HG02759 (cell line): ENCODE results near the gene PEX14.

ENCODE experiments used
- ATAC-seq: cut with Tn5 transposase; IDR thresholded peaks from one replicate; pipeline ENCODE4 v1.9.1; 2021; ENCODE audit warnings: mild to moderate bottlenecking, moderate library complexity; ENCODE audit not compliant: unreplicated experiment

Gene PEX14

DNA sequence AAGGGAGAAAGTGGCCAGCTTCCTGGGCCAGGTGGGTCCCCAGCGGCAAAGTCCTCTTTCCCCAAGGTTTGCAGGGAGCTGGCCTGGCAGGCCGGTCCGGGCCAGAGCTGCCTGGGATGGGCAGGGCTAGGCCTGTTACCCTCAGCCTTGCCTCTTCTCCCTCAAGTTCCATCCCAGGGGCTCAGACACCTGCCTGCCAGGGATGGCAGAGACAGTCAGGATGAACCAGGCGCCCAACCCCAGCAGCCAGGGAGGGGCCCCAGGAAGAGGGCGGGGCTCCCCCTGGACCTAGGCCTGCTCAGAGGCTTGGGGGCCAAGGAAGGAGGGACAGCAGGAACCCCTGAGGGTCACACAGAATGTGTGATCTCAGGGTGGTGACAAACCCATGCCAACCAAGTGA lies 201.1 kb downstream of the PEX14 start:
- ATAC-seq: no peak

GRCh38 chr1:10676963-10677362 lies 202.2 kb downstream of the PEX14 start:
- ATAC-seq: no peak

DNA sequence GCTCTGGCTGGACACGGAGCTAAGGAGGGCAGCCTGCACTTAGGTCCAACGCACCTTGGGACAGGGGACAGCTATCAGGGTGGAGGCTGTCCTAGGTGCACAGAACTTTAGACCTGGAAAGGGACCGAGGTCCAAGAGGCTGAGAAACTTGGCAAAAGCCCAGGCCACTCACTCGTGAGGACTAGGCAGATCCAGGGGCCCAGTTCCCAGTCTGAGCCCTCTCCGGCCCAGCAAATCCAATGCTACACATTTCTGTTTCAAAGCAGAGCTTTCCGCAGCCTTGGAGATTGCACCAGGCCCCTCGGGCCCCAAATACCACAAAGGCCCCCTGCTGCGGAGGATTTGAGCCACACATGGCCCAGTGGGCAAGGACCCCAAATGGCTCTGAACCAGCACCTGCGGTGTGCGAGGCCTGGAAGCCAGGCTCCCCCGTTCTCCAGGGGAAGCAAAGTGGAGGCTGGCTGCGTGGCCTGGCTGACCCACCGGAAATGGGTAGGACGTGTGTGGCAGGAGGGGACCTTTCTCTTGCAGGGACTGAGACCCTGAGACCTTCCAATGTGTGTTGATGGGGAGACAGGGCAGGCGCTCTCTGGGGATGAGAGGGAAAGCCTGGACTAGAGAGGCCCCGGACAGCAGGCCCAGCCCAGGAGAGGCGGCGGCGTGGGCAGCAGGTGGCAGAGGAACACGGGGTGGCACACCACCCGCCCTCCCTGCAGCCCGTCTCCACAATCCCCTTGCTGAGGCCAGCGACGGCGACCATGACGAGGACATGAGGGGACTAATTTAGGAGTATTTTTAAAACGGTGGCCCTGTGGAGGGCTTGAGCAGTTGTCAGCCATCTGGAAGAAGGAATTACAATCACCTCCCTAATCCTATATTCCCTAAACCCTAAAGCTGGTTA lies 203.0 kb downstream of the PEX14 start:
- no peak for ATAC-seq

DNA sequence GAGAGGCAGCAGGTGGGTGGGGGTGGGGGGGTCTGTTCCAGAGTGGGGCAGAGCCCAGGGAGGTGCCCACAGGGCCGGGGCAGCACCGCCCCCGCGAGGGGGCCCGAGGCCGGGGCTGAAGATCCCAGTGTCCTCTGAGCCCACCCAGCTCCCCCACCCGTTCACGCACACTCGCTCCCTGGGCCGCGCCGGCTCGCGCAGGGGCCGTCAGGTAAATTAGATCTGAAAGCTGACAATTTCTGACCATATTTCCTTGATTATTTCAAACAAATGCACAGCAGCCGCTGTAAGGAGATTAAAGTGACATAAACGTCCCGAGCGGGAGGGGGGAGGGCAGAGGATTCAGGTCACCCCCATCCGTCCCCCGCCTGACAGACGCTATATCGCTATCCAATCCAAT lies 203.7 kb downstream of the PEX14 start:
- no peak for ATAC-seq

- ATAC-seq: no peak
Measured at GRCh38 chr1:10678852-10679251, 204.1 kb downstream of the PEX14 start.

DNA sequence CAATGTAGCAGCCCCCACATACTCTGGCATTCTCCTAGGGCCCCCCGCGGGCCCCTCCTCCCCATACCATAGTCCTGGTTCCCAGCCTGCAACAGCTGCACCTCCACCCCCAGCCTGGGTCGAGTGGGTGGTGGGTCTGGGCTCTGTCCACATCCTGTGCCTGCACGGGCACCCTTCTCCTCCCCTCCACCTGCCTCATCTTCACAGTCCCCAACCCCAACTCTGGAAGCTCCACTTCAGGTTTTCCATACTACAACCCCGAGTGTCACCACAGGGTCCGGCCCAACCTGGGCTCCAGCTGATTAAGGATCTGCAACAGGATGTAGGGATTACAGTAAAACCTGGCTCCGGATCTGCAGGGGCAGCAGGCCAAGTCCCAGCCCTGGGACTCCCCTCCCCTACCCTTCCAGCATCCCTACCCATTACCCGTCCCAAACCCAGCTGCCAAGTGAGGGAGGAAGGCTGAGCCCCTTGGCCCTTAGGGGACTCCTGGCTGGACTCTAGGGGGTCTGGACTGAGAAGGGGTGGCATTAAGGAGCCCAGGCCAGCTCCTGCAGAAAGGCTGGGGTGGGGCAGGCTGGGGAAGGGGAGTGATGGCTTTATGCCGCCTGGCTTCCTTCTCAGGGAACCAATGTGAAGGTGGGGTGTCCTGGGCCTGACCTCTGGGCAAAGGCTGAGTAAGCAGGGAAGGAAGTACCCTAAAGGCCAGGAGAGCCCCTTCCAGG lies 204.9 kb downstream of the PEX14 start:
- no peak for ATAC-seq
